A549 treated with Mapracorat at 1 μM for 4 hours (cell line): ENCODE data around the gene ZNF736. TPM values are rescaled to one million over a fixed set of nuclear protein-coding genes. Genes with fewer than 3 reads are reported as not detected.

ENCODE experiments used
- total RNA-seq: library from RNA; stranded (reverse); fragments of 200-300 nt; extraction: Qiagen RNA extraction; gene quantifications from 5 replicates; pipeline ENCODE4 v1.2.3, GENCODE V29; 2022

Gene ZNF736
- not detected in 5 replicates for total RNA-seq

GRCh38 chr7:64313740-64314491 is at the start of gene ZNF736:
Gene ZNF736, plus strand, starts transcription at chr7:64313961. Its CDS starts 190 bp downstream, at chr7:64314151.

Other genes starting within 250 kb of the ZNF736 start
- gene ZNF735, start 106.8 kb upstream of the ZNF736 start, total RNA-seq = not detected in 5 replicates
- gene ZNF679, start 85.5 kb upstream of the ZNF736 start, total RNA-seq = not detected in 5 replicates
- 1.3 to 2.3 TPM (median 2.0 TPM) in 5 replicates for gene ZNF680, start 249.1 kb downstream of the ZNF736 start, total RNA-seq